Activated CD8-positive, alpha-beta memory T cell treated with anti-CD3 and anti-CD28 coated beads for 1 hour (primary cell): ENCODE results near the gene ACOD1.
A peak's percentile ranks its signal among the peaks of the same experiment; 100 is the strongest.
"Not testable (repeated sequence)": the region's sequence is repeated elsewhere in the genome, so short reads cannot be mapped to it uniquely, and the experiment has no call there.

Experiments
- DNase-seq, 2 donors: peaks; one replicate each; pipeline ENCODE4 v3.0.0-alpha.2; 2020; ENCODE audit warnings: low read depth in 1 of 2; ENCODE audit errors: extremely low read depth in 1 of 2

Gene ACOD1

DNA sequence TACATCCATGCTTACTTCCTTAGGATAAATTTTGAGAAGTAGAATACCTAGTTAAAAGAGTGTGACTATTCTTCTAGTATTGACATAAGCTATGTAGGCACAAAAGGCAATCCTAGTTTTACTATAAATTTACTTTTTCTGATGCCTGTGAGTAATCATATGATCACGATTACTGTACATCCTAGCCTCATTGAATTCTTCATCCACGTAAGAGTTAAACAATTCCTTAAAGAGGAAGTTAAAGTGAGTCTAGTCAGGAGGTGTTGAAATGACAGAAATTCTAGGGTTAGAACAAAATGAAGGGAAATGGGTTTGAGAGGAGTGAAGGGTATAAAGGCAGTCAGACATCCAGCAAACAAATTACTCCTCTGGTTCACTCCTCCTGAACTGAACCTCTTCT, at the start of gene ACOD1:
Gene ACOD1 (plus strand): TSS at position 363 of the 400 bp plus-strand sequence. CDS start 48 bp downstream, outside the sequence.
- no peak for DNase-seq

DNA sequence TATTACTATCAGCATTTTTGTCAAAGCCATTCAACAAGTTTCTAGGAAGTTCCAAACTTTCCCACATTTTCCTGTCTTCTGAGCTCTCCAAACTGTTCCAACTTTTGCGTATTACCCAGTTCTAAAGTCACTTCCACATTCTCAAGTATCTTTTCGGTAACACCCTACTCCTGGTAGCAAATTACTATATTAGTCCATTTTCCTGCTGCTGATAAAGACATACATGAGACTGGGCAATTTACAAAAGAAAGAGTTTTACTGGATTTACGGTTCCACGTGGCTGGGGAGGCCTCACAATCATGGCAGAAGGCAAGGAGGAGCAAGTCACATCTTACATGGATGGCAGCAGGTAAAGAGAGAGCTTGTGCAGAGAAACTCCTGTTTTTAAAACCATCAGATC, 49.2 kb upstream of the ACOD1 start:
- DNase-seq: not testable (repeated sequence)

DNA sequence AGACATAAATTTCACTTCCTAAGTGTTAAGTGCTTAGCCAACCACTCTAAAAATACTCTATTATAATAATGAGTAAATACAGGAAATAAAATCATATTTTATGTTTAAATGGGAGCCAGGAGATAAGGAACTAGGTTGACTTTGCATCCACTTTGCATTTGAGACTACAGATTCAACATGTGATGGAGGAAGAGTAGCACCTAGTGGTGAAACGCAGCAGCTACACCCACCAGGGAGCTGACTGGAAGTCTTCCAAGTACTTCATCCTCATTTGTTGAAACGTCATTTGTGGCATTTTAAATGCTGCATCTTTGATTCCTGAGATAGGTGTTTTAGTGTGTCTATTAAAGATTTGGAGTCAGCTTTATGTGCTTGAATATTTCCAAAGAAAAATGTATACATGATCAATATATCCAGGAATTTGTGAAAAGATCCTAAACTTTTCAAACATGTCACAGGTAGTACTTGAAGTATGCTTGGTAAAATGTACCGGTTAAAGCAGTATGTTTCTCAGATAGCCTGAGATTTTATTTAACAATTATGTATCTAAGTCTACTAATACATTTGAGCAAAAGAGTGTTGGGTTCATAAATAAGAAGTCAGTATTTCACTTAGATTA, 44.7 kb upstream of the ACOD1 start:
- peak; percentile 14 to 40 for DNase-seq

GRCh38 chr13:76904507-76904906, 43.8 kb upstream of the ACOD1 start:
- DNase-seq: no peak

- DNase-seq: no peak
Observed at GRCh38 chr13:76912476-76912875, 35.8 kb upstream of the ACOD1 start.

DNA sequence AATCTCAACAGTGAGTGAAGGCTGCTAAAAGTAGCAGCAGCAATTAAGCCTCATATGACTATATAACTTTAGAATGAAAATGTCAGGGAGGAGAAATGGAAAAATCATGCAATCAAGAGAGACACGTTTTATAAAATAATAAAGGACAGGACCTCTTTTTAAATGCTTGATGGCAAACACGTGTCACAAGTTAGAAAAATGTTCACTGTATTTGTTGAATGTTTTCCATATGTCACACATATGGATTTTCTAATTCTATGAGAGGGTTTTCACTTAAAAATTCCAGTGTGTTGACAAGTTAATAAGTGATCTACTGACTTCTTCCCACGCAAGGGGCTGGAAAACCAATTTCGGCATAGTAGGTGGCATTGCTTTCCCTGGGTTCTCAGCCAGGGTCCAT, 34.4 kb upstream of the ACOD1 start:
- DNase-seq: no peak

DNA sequence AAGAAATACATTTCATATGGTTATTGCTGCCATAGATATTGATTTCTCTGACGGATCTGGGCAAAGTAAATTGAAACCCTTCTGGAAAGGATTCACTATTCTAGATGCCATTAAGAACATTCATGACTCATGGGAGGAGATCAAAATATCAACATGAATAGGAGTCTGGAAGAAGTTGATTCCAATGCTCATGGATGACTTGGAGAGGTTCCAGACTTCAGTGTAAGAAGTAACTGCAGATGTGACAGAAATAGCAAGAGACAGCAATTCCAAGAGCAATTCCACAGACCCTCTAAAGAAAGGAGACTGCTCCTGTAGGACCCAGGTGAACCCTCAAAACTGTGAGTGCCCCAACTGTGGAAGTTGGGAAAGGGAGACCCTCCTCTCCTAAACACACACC, 31.2 kb upstream of the ACOD1 start:
- DNase-seq: no peak

- not testable (repeated sequence) for DNase-seq
Observed at GRCh38 chr13:76917755-76918481, 30.4 kb upstream of the ACOD1 start.

DNA sequence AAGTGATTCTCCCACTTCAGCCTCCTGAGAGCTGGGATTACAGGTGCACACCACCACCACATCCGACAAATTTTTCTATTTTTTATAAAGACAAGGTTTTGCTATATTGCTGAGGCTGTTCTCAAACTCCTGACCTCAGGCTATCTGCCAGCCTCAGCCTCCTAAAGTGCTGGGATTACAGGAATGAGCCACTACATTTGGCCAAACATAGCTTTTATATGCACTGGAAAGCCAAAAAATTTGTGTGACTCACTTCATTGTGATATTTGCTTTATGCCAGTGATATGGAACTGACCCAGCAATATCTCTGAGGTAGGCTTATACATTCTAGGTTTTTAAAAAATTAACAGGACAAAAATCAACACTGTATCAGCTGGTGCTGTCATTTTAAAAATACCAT, 26.8 kb upstream of the ACOD1 start:
- DNase-seq: no peak

- no peak for DNase-seq
Observed at GRCh38 chr13:76925115-76925514, 23.2 kb upstream of the ACOD1 start.

DNA sequence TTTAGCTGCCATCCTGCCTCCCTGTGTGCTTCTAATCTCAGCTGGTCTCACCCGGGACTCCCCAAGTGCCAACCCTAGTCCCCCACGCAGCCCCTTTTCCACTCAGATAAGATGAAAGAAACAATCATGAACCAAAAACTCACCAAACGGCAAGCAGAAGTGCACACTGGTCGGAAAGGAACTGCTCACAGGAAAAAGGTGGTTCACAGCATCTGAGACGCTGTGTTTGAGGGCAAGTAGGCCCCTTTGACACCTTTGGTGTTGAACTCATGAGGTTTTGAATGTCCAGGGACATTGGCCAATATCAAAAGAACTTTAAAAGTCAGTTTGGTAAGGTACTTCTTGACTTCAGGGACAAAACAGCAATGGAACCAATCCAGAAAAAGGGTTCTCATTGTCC, 20.4 kb upstream of the ACOD1 start:
- DNase-seq: no peak

DNA sequence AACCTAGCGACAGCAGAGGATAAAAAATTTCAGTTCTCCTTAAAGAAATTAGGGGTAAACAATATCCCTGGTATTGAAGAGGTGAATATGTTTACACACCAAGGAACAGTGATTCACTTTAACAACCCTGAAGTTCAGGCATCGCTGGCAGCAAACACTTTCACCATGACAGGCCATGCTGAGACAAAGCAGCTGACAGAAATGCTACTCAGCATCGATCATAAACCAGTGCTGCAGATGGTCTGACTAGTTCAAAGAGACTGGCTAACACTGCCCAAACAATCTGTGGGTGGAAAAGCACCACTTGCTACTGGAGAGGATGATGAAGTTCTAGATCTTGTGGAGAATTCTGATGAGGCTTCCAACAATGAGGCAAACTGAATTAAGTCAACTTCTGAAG, 19.9 kb upstream of the ACOD1 start:
- no peak for DNase-seq

- no peak for DNase-seq
Observed at GRCh38 chr13:76929320-76929719, 19.0 kb upstream of the ACOD1 start.

GRCh38 chr13:76929851-76930374, 18.4 kb upstream of the ACOD1 start:
- DNase-seq: no peak

DNA sequence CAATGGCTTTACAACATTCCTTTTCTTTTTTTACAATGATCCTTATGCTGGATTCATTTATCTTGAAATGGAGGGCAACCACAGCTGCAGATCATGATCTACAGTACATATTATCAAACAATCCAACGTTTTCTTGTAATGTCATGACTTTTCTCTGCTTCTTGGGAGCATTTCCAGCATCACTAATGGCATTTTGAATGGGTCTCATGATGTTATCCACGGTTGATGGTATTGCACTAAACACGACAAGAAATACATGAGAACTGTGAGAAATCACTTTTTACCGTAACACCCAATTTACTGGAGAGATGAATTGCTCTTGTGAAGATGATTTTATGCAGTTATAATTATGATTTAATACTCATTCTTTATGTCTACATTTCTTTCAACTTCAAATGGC, 16.2 kb upstream of the ACOD1 start:
- no peak for DNase-seq

- DNase-seq: no peak
Observed at GRCh38 chr13:76934671-76935070, 13.6 kb upstream of the ACOD1 start.

GRCh38 chr13:76936763-76937162, 11.5 kb upstream of the ACOD1 start:
- DNase-seq: no peak

- DNase-seq: no peak
Observed at GRCh38 chr13:76937281-76937820, 11.0 kb upstream of the ACOD1 start.

- DNase-seq: no peak
Observed at GRCh38 chr13:76939215-76939614, 9.1 kb upstream of the ACOD1 start.

DNA sequence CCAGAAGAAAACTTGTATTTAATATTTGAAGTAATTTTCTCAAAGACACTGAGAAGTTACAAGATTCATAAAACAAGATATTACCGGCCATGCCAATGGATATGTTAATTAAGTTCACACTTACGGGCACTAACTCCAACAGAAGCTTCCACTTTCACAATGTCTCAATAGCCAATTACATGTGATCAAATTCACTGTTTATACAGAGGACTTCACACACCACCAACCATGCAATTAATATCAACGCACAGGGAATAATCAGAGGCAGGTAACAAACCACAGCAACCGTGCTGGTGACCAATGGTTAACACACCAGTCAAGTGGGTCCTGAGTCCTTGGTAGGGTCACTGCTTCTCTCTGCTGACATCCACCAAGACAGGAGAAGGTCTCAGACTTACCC, 5.9 kb upstream of the ACOD1 start:
- no peak for DNase-seq

DNA sequence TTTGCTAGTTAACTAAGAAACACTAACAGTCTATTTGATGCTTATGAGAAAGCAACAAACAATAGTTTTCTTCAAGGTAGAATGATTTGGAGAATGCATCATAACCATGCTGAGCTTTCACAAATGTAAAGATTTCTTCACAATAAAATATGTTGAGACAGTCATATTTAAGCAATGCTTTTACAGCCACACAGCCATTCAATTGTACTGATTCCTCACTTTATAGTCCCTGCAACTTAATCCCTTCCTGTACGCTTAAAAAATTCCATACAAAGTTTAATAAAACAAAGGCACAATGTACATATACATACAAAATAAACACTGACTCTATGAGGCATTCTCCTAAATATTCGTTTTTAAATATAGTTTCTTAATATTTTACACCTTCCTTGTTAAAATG, 4.7 kb upstream of the ACOD1 start:
- no peak for DNase-seq

GRCh38 chr13:76944456-76944855, 3.9 kb upstream of the ACOD1 start:
- no peak for DNase-seq
